KMS-11 (cell line): ENCODE measurements around the gene TNC.

Experiments
- H2AFZ ChIP-seq: fragments of 200-600 bp; sonication (generic); 2 replicates; pipeline ENCODE4 v1.6.1; 2016; ENCODE audit warnings: antibody characterized with exemption, mixed run types, low read depth
- H3K27ac ChIP-seq: fragments of 200-600 bp; sonication (generic); 2 replicates; pipeline ENCODE4 v1.6.1; 2016; ENCODE audit warnings: mild to moderate bottlenecking, mixed run types
- H3K27me3 ChIP-seq: fragments of 200-600 bp; sonication (generic); 2 replicates; pipeline ENCODE4 v1.6.1; 2017; ENCODE audit warnings: mild to moderate bottlenecking, low read depth, mixed run types, moderate library complexity; ENCODE audit not compliant: insufficient read depth
- H3K36me3 ChIP-seq: fragments of 200-600 bp; sonication (generic); 2 replicates; pipeline ENCODE4 v1.6.1; 2017; ENCODE audit warnings: mild to moderate bottlenecking, mixed run types; ENCODE audit not compliant: insufficient read depth
- H3K4me1 ChIP-seq: fragments of 200-600 bp; sonication (generic); 2 replicates; pipeline ENCODE4 v1.6.1; 2016; ENCODE audit warnings: mild to moderate bottlenecking, low read depth, mixed run types; ENCODE audit not compliant: poor library complexity, severe bottlenecking
- H3K4me2 ChIP-seq: fragments of 200-600 bp; sonication (generic); 2 replicates; pipeline ENCODE4 v1.7.0; 2016; ENCODE audit warnings: mild to moderate bottlenecking, mixed run types
- H3K4me3 ChIP-seq: fragments of 200-600 bp; sonication (generic); IDR thresholded peaks from 2 replicates; pipeline ENCODE4 v1.6.1; 2017; ENCODE audit warnings: low read depth, low read length, mixed read lengths; ENCODE audit not compliant: insufficient read depth
- H3K79me2 ChIP-seq: fragments of 200-600 bp; sonication (generic); 2 replicates; pipeline ENCODE4 v1.6.1; 2016; ENCODE audit warnings: low read depth, mixed run types; ENCODE audit not compliant: insufficient read depth
- H3K9ac ChIP-seq: fragments of 200-600 bp; sonication (generic); 2 replicates; pipeline ENCODE4 v1.6.1; 2016; ENCODE audit warnings: mild to moderate bottlenecking, mixed run types
- H4K20me1 ChIP-seq: fragments of 200-600 bp; sonication (generic); 2 replicates; pipeline ENCODE4 v1.6.1; 2016; ENCODE audit warnings: mild to moderate bottlenecking, mixed run types; ENCODE audit not compliant: insufficient read depth
- TF ChIP-seq, protein P1 (sequence below): fragments of 200-600 bp; sonication (generic); conservative IDR thresholded peaks from 2 replicates; pipeline ENCODE4 v1.6.1; 2017; ENCODE audit warnings: low read depth, mild to moderate bottlenecking, antibody characterized with exemption, low read length, moderate library complexity, mixed read lengths

Gene TNC

GRCh38 chr9:115057559-115057958 is 60.4 kb downstream of the TNC start:
- TF ChIP-seq, protein P1, sequence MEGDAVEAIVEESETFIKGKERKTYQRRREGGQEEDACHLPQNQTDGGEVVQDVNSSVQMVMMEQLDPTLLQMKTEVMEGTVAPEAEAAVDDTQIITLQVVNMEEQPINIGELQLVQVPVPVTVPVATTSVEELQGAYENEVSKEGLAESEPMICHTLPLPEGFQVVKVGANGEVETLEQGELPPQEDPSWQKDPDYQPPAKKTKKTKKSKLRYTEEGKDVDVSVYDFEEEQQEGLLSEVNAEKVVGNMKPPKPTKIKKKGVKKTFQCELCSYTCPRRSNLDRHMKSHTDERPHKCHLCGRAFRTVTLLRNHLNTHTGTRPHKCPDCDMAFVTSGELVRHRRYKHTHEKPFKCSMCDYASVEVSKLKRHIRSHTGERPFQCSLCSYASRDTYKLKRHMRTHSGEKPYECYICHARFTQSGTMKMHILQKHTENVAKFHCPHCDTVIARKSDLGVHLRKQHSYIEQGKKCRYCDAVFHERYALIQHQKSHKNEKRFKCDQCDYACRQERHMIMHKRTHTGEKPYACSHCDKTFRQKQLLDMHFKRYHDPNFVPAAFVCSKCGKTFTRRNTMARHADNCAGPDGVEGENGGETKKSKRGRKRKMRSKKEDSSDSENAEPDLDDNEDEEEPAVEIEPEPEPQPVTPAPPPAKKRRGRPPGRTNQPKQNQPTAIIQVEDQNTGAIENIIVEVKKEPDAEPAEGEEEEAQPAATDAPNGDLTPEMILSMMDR, result no peak
- H3K79me2 ChIP-seq, result no peaks in the 10 kb centered on the region
- H2AFZ ChIP-seq, result no peak overlapping the region
- no peaks in the 10 kb centered on the region for H4K20me1 ChIP-seq
- H3K4me3 ChIP-seq, result no peak overlapping the region
- H3K4me1 ChIP-seq, result no peaks in the 10 kb centered on the region
- H3K27me3 ChIP-seq, result no peaks in the 10 kb centered on the region
- no peak overlapping the region for H3K4me2 ChIP-seq
- no peak overlapping the region for H3K27ac ChIP-seq
- H3K9ac ChIP-seq, result no peak overlapping the region
- H3K36me3 ChIP-seq, result no peaks in the 10 kb centered on the region

DNA sequence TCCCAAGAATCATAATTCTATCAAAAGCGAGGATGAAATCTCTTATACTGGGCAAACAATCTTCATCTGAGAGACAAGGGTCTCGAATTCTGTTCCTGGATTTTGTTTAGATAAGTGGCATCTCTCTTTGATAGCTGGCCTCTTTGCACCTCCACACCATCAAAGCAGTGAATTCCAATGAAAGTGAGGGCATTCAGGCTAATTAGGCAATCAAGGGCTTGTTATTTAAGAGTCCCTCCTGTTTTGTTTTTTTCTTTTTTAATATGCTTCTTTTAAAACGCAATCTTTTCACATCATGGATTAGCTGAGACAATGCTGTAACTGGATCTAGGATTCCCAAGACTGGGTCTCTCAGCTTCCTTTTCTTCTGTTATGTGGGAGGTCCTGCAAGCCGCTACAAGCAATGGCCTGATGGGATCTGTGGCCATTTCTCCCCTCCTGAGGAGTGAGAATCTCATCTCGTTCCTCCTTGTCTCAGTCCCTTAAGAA is 67.9 kb downstream of the TNC start:
- H3K27me3 ChIP-seq, result no peaks in the 10 kb centered on the region
- no peak overlapping the region for H3K4me2 ChIP-seq

DNA sequence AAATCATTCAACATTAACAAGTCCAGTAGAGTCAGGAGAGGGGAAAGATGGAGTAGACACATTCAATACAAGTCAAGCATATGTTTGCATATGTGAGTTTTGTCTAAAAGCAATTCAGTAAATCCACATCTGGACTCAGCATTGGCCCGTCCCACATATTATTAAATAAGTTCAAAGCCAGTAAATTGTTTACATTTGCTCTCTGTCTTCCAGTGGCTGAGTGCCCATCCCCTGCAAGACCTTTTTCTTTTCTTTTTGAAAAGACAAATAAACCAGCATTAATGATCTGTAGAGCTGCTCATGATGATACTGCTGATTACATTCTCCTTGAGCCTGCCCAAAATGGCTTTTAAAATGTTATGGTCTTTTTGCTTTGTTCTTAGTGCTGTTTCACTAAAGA is 71.1 kb downstream of the TNC start:
- Histone ChIP-seq H3K27me3 (no peaks in the 10 kb centered on the region), H3K4me1 (peaks cover 8% of the 10 kb centered on the region), H3K79me2 (no peaks in the 10 kb centered on the region), H3K9ac (no peak overlapping the region), H3K36me3 (no peaks in the 10 kb centered on the region), H4K20me1 (no peaks in the 10 kb centered on the region), H2AFZ (no peak overlapping the region), H3K4me2 (no peak overlapping the region), H3K4me3 (no peak overlapping the region), H3K27ac (no peak overlapping the region)
- TF ChIP-seq, protein P1, result no peak

More for the DNA sequence above, 67.9 kb downstream of the TNC start:
- Histone ChIP-seq H3K27ac (no peak overlapping the region), H3K4me1 (no peaks in the 10 kb centered on the region), H3K9ac (no peak overlapping the region), H3K4me3 (no peak overlapping the region), H2AFZ (no peak overlapping the region), H3K36me3 (no peaks in the 10 kb centered on the region), H3K79me2 (no peaks in the 10 kb centered on the region), H4K20me1 (no peaks in the 10 kb centered on the region)
- TF ChIP-seq, protein P1, result no peak

- H3K79me2 ChIP-seq, result no peaks in the 10 kb centered on the region
- TF ChIP-seq, protein P1, result no peak
- no peaks in the 10 kb centered on the region for H3K36me3 ChIP-seq
Observed at GRCh38 chr9:115046199-115046598, 71.8 kb downstream of the TNC start.

More at GRCh38 chr9:115046199-115046598, 71.8 kb downstream of the TNC start:
- Histone ChIP-seq H3K4me1 (peaks cover 8% of the 10 kb centered on the region), H3K27ac (no peak overlapping the region), H3K9ac (no peak overlapping the region), H4K20me1 (no peaks in the 10 kb centered on the region), H3K27me3 (no peaks in the 10 kb centered on the region), H2AFZ (no peak overlapping the region), H3K4me3 (no peak overlapping the region), H3K4me2 (no peak overlapping the region)
